ENCODE measurements around the gene BATF. TPM values are rescaled to one million over a fixed set of nuclear protein-coding genes. Genes with fewer than 3 reads are reported as not detected.
"Not testable (repeated sequence)": the region's sequence is repeated elsewhere in the genome, so short reads cannot be mapped to it uniquely, and the experiment has no call there.

The BATF gene
- polyA plus RNA-seq = 10 to 100 TPM in 1 of 3 donors, 1 to 10 TPM in 2; 1.2 to 17.2 (median 8.5) TPM

- WGBS, 3 donors = 43 to 69% (median 49%) methylated on average over 13 of the region's 13 CpGs
- no peak within 1 kb of the TSS for H3K27ac ChIP-seq (ENCODE audit: low read depth, low read length)
These were observed at the start of gene BATF for GRCh38 chr14:75522224-75522982. TSS of gene BATF (plus strand) at chr14:75522469. CDS start at chr14:75522683, 214 bp downstream.

GRCh38 chr14:75474127-75474526, 48.1 kb upstream of the BATF start:
- H3K27ac ChIP-seq (ENCODE audit: low read depth, low read length) = not testable (repeated sequence)
- WGBS, 3 donors = 84 to 86% (median 84%) methylated on average over 6 of the region's 6 CpGs

GRCh38 chr14:75476274-75476995, 45.8 kb upstream of the BATF start:
- H3K27ac ChIP-seq (ENCODE audit: low read depth, low read length) = no peak overlapping the region

GRCh38 chr14:75477881-75478280, 44.4 kb upstream of the BATF start:
- H3K27ac ChIP-seq (ENCODE audit: low read depth, low read length) = no peak overlapping the region
- WGBS, 3 donors = 86 to 91% (median 87%) methylated on average over 5 of the region's 5 CpGs

More at GRCh38 chr14:75476274-75476995, 45.8 kb upstream of the BATF start:
- WGBS, 3 donors = 45 to 78% (median 77%) methylated on average over 11 of the region's 11 CpGs

GRCh38 chr14:75479770-75480600, 42.3 kb upstream of the BATF start:
- no peak overlapping the region for H3K27ac ChIP-seq (ENCODE audit: low read depth, low read length)
- WGBS, 3 donors = 48 to 54% (median 50%) methylated on average over 11 of the region's 11 CpGs

GRCh38 chr14:75482366-75482765, 39.9 kb upstream of the BATF start:
- WGBS, 3 donors = 98 to 99% (median 99%) methylated on average over 4 of the region's 4 CpGs
- no peak overlapping the region for H3K27ac ChIP-seq (ENCODE audit: low read depth, low read length)

- 42 to 61% (median 57%) methylated on average over 4 of the region's 4 CpGs for WGBS, 3 donors
- no peak overlapping the region for H3K27ac ChIP-seq (ENCODE audit: low read depth, low read length)
These were observed 37.4 kb upstream of the BATF start for GRCh38 chr14:75484711-75485429.

- no peak overlapping the region for H3K27ac ChIP-seq (ENCODE audit: low read depth, low read length)
- WGBS, 3 donors = 51 to 71% (median 61%) methylated on average over 1 of the region's 1 CpG
These were observed 36.0 kb upstream of the BATF start for GRCh38 chr14:75486318-75486717.

GRCh38 chr14:75487155-75487671, 35.1 kb upstream of the BATF start:
- 71 to 74% (median 71%) methylated on average over 7 of the region's 7 CpGs for WGBS, 3 donors
- no peak overlapping the region for H3K27ac ChIP-seq (ENCODE audit: low read depth, low read length)

- 52 to 91% (median 87%) methylated on average over 6 of the region's 6 CpGs for WGBS, 3 donors
- no peak overlapping the region for H3K27ac ChIP-seq (ENCODE audit: low read depth, low read length)
These were observed 32.8 kb upstream of the BATF start for GRCh38 chr14:75489480-75489837.

- no peak overlapping the region for H3K27ac ChIP-seq (ENCODE audit: low read depth, low read length)
- 83 to 85% (median 85%) methylated on average over 14 of the region's 14 CpGs for WGBS, 3 donors
These were observed 30.8 kb upstream of the BATF start for GRCh38 chr14:75491376-75491978.

- WGBS, 3 donors = 91 to 92% (median 91%) methylated on average over 9 of the region's 9 CpGs
- no peak overlapping the region for H3K27ac ChIP-seq (ENCODE audit: low read depth, low read length)
These were observed 29.3 kb upstream of the BATF start for GRCh38 chr14:75492832-75493591.

GRCh38 chr14:75493592-75494087, 28.6 kb upstream of the BATF start:
- H3K27ac ChIP-seq (ENCODE audit: low read depth, low read length) = no peak overlapping the region
- 66 to 75% (median 71%) methylated on average over 8 of the region's 8 CpGs for WGBS, 3 donors

- no peak overlapping the region for H3K27ac ChIP-seq (ENCODE audit: low read depth, low read length)
- 92 to 99% (median 93%) methylated on average over 5 of the region's 5 CpGs for WGBS, 3 donors
These were observed 27.4 kb upstream of the BATF start for GRCh38 chr14:75494896-75495295.

GRCh38 chr14:75495399-75495798, 26.9 kb upstream of the BATF start:
- WGBS, 3 donors = 70 to 88% (median 78%) methylated on average over 3 of the region's 3 CpGs

GRCh38 chr14:75495882-75496281, 26.4 kb upstream of the BATF start:
- WGBS, 3 donors = 62 to 80% (median 64%) methylated on average over 5 of the region's 5 CpGs

More at GRCh38 chr14:75495399-75495798, 26.9 kb upstream of the BATF start:
- no peak overlapping the region for H3K27ac ChIP-seq (ENCODE audit: low read depth, low read length)

GRCh38 chr14:75496755-75497154, 25.5 kb upstream of the BATF start:
- WGBS, 3 donors = 78 to 95% (median 82%) methylated on average over 4 of the region's 4 CpGs

More at GRCh38 chr14:75495882-75496281, 26.4 kb upstream of the BATF start:
- H3K27ac ChIP-seq (ENCODE audit: low read depth, low read length) = no peak overlapping the region

More at GRCh38 chr14:75496755-75497154, 25.5 kb upstream of the BATF start:
- H3K27ac ChIP-seq (ENCODE audit: low read depth, low read length) = no peak overlapping the region
